ENCODE measurements around the gene ALG1. TPM values are rescaled to one million over a fixed set of nuclear protein-coding genes. Genes with fewer than 3 reads are reported as not detected.

Gene ALG1
- total RNA-seq, 4 donors from 2014 or later = 4.8 to 17.1 (median 9.7) TPM

- H3K27me3 ChIP-seq = no peaks in the 10 kb centered on the region
- no peaks in the 10 kb centered on the region for H3K4me1 ChIP-seq
- H3K4me3 ChIP-seq = no peak overlapping the region
- in situ Hi-C loops (cut with MboI; ENCODE audit: low sequenced_read_pairs in 4 of 4) = no loop called here
- no peaks in the 10 kb centered on the region for H3K36me3 ChIP-seq
- TF ChIP-seq POLR2A (IDR thresholded peaks at IDR 0.05) (no peak), CTCF (IDR thresholded peaks at IDR 0.05 in 4 of 5, conservative IDR thresholded peaks at IDR 0.05 in 1 of 5) (no peak)
- intact Hi-C loops (cut with DNase I; ENCODE audit: low total_unique reads) = no loop called here
- no peaks in the 10 kb centered on the region for H3K9me3 ChIP-seq
- no peak for ATAC-seq
- H3K27ac ChIP-seq = no peak overlapping the region
- no peak for DNase-seq
These were observed 24.7 kb upstream of the ALG1 start for GRCh38 chr16:5046914-5047313.

GRCh38 chr16:5054876-5055865 is 16.5 kb upstream of the ALG1 start:
- no peak overlapping the region for H3K4me3 ChIP-seq
- no peaks in the 10 kb centered on the region for H3K36me3 ChIP-seq
- in situ Hi-C loops (cut with MboI; ENCODE audit: low sequenced_read_pairs in 4 of 4) (no loop called here), intact Hi-C loops (cut with DNase I; ENCODE audit: low total_unique reads) (no loop called here)
- DNase-seq (no peak), ATAC-seq (no peak)
- TF ChIP-seq CTCF (IDR thresholded peaks at IDR 0.05 in 4 of 5, conservative IDR thresholded peaks at IDR 0.05 in 1 of 5) (no peak), POLR2A (IDR thresholded peaks at IDR 0.05) (no peak)
- H3K4me1 ChIP-seq = no peaks in the 10 kb centered on the region
- H3K9me3 ChIP-seq = no peaks in the 10 kb centered on the region
- no peak overlapping the region for H3K27ac ChIP-seq
- no peaks in the 10 kb centered on the region for H3K27me3 ChIP-seq

- H3K4me1 ChIP-seq = no peaks in the 10 kb centered on the region
- ATAC-seq (no peak), DNase-seq (no peak)
- H3K27ac ChIP-seq = no peak overlapping the region
- no peaks in the 10 kb centered on the region for H3K36me3 ChIP-seq
- no peaks in the 10 kb centered on the region for H3K9me3 ChIP-seq
- intact Hi-C loops (cut with DNase I; ENCODE audit: low total_unique reads) = no loop called here
- no peak overlapping the region for H3K4me3 ChIP-seq
- TF ChIP-seq CTCF (IDR thresholded peaks at IDR 0.05 in 4 of 5, conservative IDR thresholded peaks at IDR 0.05 in 1 of 5) (no peak), POLR2A (IDR thresholded peaks at IDR 0.05) (no peak)
- H3K27me3 ChIP-seq = no peaks in the 10 kb centered on the region
- in situ Hi-C loops (cut with MboI; ENCODE audit: low sequenced_read_pairs in 4 of 4) = no loop called here
These were observed 15.3 kb upstream of the ALG1 start for GRCh38 chr16:5056352-5056751.

GRCh38 chr16:5058476-5058875 is 13.2 kb upstream of the ALG1 start:
- TF ChIP-seq POLR2A (IDR thresholded peaks at IDR 0.05) = no peak
- no peak for TF ChIP-seq CTCF (IDR thresholded peaks at IDR 0.05 in 4 of 5, conservative IDR thresholded peaks at IDR 0.05 in 1 of 5)
- Histone ChIP-seq H3K4me1 (no peaks in the 10 kb centered on the region), H3K27ac (no peak overlapping the region), H3K9me3 (no peaks in the 10 kb centered on the region), H3K27me3 (no peaks in the 10 kb centered on the region), H3K36me3 (no peaks in the 10 kb centered on the region), H3K4me3 (no peak overlapping the region)
- intact Hi-C loops (cut with DNase I; ENCODE audit: low total_unique reads) (no loop called here), in situ Hi-C loops (cut with MboI; ENCODE audit: low sequenced_read_pairs in 4 of 4) (no loop called here)
- ATAC-seq (no peak), DNase-seq (no peak)
